AG10803 (cell line): ENCODE data around the gene MACROH2A1.
A peak's percentile ranks its signal among the peaks of the same experiment; 100 is the strongest.

ENCODE experiments used
- DNase-seq: peaks from one replicate; pipeline ENCODE4 v3.0.0; 2010; ENCODE audit warnings: low read depth
- H3K4me3 ChIP-seq: 2 replicates; pipeline ENCODE4 v1.5.1; 2011; ENCODE audit warnings: mild to moderate bottlenecking, low read length, control low read depth
- TF ChIP-seq, protein P1 (sequence below): conservative IDR thresholded peaks from 2 replicates; pipeline ENCODE4 v1.5.1; 2011; ENCODE audit warnings: mild to moderate bottlenecking, low read length, control low read depth, inconsistent platforms

The MACROH2A1 gene

DNA sequence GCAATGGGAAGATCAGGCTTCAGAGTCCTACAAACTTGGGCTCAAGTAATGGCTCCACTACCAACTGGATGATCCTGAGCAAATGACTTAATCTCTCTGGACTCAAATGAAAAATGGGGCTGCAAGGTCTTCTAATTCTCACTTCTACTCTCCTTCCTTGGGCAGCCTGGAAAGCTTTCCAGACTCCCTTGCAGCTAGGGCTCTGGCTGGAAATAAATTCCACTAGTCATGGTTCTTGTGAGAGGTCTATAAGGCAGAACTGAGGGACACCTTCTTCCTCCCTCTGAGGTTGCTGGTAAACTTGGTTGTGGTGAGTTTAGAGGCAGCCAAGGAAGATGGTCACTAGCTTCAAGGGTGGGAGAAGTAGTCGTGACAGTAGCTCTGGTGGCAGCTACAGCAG is 29.6 kb upstream of the MACROH2A1 start:
- TF ChIP-seq, protein P1, sequence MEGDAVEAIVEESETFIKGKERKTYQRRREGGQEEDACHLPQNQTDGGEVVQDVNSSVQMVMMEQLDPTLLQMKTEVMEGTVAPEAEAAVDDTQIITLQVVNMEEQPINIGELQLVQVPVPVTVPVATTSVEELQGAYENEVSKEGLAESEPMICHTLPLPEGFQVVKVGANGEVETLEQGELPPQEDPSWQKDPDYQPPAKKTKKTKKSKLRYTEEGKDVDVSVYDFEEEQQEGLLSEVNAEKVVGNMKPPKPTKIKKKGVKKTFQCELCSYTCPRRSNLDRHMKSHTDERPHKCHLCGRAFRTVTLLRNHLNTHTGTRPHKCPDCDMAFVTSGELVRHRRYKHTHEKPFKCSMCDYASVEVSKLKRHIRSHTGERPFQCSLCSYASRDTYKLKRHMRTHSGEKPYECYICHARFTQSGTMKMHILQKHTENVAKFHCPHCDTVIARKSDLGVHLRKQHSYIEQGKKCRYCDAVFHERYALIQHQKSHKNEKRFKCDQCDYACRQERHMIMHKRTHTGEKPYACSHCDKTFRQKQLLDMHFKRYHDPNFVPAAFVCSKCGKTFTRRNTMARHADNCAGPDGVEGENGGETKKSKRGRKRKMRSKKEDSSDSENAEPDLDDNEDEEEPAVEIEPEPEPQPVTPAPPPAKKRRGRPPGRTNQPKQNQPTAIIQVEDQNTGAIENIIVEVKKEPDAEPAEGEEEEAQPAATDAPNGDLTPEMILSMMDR: no peak
- no peak for DNase-seq
- H3K4me3 ChIP-seq: no peak overlapping the region

DNA sequence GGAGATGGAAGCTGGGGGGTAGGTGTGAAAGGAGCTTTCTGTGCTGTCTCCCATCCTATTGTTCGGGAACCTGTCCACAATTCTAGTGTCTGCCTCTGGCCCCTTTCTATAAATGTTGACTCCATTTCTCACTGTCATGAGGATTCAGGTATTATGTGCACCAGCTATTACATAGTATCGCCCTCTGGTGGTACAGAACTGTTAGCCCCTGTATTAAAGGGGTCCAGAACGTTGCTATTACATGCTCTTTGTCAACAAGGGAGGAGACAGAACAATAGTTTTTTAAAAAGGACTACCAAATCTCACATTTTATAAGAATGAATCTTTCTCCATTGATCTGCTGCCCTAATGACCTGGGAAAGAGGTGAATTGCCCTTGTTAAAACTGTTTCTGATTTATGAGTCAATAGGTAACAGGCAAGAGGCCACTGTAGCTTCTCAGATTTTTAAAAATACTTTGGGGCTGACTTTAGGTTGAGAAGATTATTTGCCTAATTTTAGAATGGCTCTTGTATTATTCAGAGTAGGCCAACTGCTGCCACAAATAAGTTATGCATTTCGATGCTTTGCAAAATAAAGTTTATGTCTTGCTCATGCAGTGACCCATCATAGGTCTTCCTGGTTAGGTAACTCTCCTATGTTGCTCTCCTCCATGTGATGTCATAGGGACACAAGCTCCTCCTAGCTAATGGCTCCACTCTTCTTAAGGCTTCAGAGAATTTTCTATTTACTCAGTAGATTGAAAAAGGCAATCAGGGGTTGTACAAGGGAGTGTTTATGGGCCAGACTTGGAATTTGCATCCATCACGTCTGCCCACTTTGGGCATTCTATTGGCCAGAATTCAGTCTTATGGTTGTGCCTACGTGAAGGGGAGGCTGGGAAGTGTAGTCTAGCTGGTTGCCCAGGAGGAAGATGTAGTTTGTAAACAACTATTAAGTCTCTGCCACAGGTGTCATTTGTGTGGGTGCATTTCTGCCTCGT is 27.4 kb upstream of the MACROH2A1 start:
- peak; percentile 53 for DNase-seq
- no peak overlapping the region for H3K4me3 ChIP-seq
- TF ChIP-seq, protein P1: peak; percentile 87

DNA sequence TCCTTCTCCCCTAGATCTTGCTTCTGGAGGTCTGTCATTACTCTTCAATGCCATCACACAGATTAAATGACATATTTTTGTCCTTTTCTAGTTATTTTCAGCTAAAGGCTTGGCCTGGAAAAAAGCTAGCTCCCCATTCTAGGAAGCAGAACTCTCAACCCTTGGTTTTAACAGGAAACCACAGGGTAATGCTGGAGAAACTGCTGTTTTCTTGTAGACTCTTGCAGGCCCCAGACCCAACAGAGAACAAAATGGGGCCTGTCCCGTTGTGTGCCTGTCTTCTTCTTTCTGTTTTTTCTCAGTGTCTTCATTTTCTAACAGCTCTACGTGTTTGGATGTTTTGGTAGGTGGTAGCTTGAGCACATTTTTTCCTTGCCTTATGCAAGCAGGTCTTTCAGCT is 26.6 kb upstream of the MACROH2A1 start:
- TF ChIP-seq, protein P1: no peak
- H3K4me3 ChIP-seq: no peak overlapping the region
- no peak for DNase-seq

DNA sequence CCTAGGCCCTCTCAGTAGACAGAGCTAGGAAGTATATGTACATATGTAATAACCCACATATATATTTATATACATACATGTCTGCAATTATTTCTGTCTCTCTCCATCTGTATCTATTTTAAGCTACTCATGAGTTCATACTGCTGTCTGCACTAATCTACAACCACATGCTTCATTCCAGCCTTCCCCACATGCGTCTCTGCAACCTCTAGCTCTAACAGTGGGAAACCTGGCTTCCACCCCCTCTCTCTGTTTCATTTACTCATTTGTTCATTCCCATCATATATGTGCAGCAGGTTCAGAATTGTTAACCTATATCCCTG is 24.8 kb upstream of the MACROH2A1 start:
- no peak overlapping the region for H3K4me3 ChIP-seq
- DNase-seq: no peak
- TF ChIP-seq, protein P1: no peak

DNA sequence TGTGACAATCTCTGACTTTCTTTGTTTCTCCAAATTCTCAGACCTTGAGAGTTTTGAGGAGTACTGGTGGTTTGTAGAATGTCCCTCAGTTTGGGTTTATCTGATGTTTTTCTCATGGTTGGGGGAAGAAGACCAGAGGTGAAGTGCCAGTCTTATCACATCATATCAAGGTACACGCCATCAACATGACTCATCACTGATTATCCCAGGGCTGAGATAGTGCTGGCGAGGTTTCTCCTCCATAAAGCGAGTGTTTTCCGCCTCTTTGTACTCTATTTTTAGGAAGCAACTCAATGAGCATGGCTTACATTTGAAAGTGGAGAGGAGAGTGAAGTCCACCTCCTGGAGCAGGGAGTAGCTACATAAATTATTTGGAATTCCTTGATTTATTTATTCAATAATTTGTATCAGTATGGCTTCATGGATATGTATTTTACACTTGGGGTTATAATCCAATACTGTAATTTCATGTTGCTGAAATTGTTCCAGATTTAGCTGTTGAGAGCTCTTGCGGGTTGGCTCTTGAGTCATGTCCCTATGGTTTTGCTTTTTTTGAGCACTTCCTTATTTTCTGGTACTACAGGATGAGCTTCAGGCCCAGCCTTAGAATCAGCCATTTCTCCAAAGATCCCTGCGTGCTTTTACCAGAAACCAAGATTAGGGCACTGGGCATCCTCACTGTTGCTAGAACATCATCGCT is 24.3 kb upstream of the MACROH2A1 start:
- TF ChIP-seq, protein P1: no peak
- no peak overlapping the region for H3K4me3 ChIP-seq
- DNase-seq: no peak

DNA sequence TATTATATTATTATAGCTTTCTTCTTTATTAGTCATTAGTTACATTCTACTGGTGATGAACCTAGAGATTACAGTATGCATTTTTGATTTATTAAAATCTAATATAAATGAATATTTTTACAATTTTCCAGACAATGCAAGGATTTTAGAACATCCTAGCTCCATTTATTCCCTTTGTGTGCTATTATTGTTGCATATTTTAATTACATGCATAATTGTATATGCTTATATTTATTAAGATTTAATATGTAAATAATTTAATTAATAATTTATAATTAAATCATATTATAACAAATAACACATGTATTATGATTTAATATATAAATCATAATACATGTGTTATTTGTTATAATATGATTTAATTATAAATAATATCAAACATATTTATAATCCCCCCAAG is 23.4 kb upstream of the MACROH2A1 start:
- TF ChIP-seq, protein P1: no peak
- no peak overlapping the region for H3K4me3 ChIP-seq
- no peak for DNase-seq
